GM12878 (cell line): Measurements from ENCODE around the gene WWOX. TPM values are rescaled to one million over a fixed set of nuclear protein-coding genes. Genes with fewer than 3 reads are reported as not detected.

Experiments used
- ATAC-seq: fragments of 200-7000 bp; cut with Tn5 transposase; 3 replicates; pipeline ENCODE4 v1.9.1; 2020; ENCODE audit warnings: mild to moderate bottlenecking, moderate library complexity
- BruUV-seq: library from RNA; stranded (reverse); fragments of 400-500 nt; replicated peaks from 2 replicates; lab custom pipeline; 2021; lab: Mats Ljungman, UMichigan
- CTCF ChIA-PET: fragments of 300-600 bp; sonication (Branson Sonifier 250); formaldehyde crosslinking; extraction: SDS; loops from one replicate; lab custom pipeline; 2021; ENCODE audit warnings: inconsistent platforms; lab: Yijun Ruan, JAX
- POLR2A ChIA-PET: fragments of 350-600 bp; formaldehyde crosslinking; extraction: SDS; loops from one replicate; lab custom pipeline; 2021; ENCODE audit warnings: inconsistent platforms; lab: Charles Lee
- RAD21 ChIA-PET: fragments of 300-600 bp; sonication (Branson Sonifier 250); formaldehyde crosslinking; loops from one replicate; lab custom pipeline; 2023; ENCODE audit warnings: antibody characterized with exemption; ENCODE audit not compliant: unreplicated experiment; lab: Charles Lee
- SMC1A ChIA-PET: fragments of 300-600 bp; sonication (Branson Sonifier 250); formaldehyde crosslinking; loops from one replicate; lab custom pipeline; 2023; ENCODE audit not compliant: unreplicated experiment, uncharacterized antibody; lab: Charles Lee
- DNase-seq: peaks from one replicate; pipeline ENCODE4 v3.0.0-alpha.2; 2011; ENCODE audit warnings: low read depth, low spot score
- FAIRE-seq: peaks from 3 replicates; lab custom pipeline; 2011; peaks lifted over from hg19 to GRCh38; lab: Jason Lieb, UNC
- H2AFZ ChIP-seq: 2 replicates; pipeline ENCODE4 v1.6.0; 2011; ENCODE audit warnings: low read depth, low read length, control low read depth; ENCODE audit not compliant: control insufficient read depth
- H3K27ac ChIP-seq: 2 replicates; pipeline ENCODE4 v1.5.1; 2011; ENCODE audit warnings: control low read depth; ENCODE audit not compliant: control insufficient read depth, insufficient read depth
- H3K27me3 ChIP-seq, 2 experiments: replicated peaks in 1 of 2; 2 replicates each; pipeline versions ENCODE4 v1.6.0 to v1.6.1; 2011; ENCODE audit warnings: low read length in 1 of 2; ENCODE audit not compliant: control insufficient read depth in 2 of 2, insufficient read depth in 2 of 2
- H3K36me3 ChIP-seq, 2 experiments: 2 replicates each; pipeline ENCODE4 v1.5.1; 2011; ENCODE audit warnings: low read length in 1 of 2; ENCODE audit not compliant: control insufficient read depth in 2 of 2, insufficient read depth in 2 of 2
- H3K4me1 ChIP-seq: 2 replicates; pipeline ENCODE4 v1.6.1; 2011; ENCODE audit warnings: mild to moderate bottlenecking, low read length, moderate library complexity, mixed read lengths; ENCODE audit not compliant: control insufficient read depth, insufficient read depth
- H3K4me2 ChIP-seq: 2 replicates; pipeline ENCODE4 v1.6.0; 2011; ENCODE audit warnings: control low read depth; ENCODE audit not compliant: control insufficient read depth, insufficient read depth
- H3K4me3 ChIP-seq: fragments of 200-600 bp; sonication (generic); 2 replicates; pipeline ENCODE4 v1.5.1; 2016
- H3K79me2 ChIP-seq: 2 replicates; pipeline ENCODE4 v1.6.0; 2011; ENCODE audit warnings: low read length; ENCODE audit not compliant: control insufficient read depth, insufficient read depth
- H3K9ac ChIP-seq: 2 replicates; pipeline ENCODE4 v1.8.0; 2011; ENCODE audit warnings: low read length, control low read depth, mixed read lengths; ENCODE audit not compliant: control insufficient read depth, insufficient read depth
- H3K9me3 ChIP-seq: replicated peaks from 3 replicates; pipeline ENCODE4 v1.5.1; 2011; ENCODE audit warnings: mild to moderate bottlenecking, low read length; ENCODE audit not compliant: control insufficient read depth, insufficient read depth
- H4K20me1 ChIP-seq: 2 replicates; pipeline ENCODE4 v1.6.0; 2011; ENCODE audit not compliant: control insufficient read depth, insufficient read depth
- ASH2L ChIP-seq: fragments of 300-600, 200-600 bp; sonication (generic); IDR thresholded peaks from 2 replicates; pipeline ENCODE4 v1.6.1; 2017; ENCODE audit warnings: low read depth, mild to moderate bottlenecking, borderline replicate concordance
- BCL11A ChIP-seq: IDR thresholded peaks from 2 replicates; pipeline ENCODE4 v1.6.1; 2011; ENCODE audit warnings: low read depth, low read length
- BHLHE40 ChIP-seq, 2 experiments: fragments of 450-650 bp in 1 of 2; IDR thresholded peaks; 2 replicates each; pipeline ENCODE4 v1.6.1; 2011 to 2017; ENCODE audit warnings: low read depth in 2 of 2, borderline replicate concordance in 1 of 2, improper control_type of control experiment in 1 of 2, low read length in 1 of 2, mild to moderate bottlenecking in 1 of 2
- EP300 ChIP-seq, 2 experiments: fragments of 150-350 bp in 1 of 2; IDR thresholded peaks; 2 replicates each; pipeline ENCODE4 v1.6.1; 2011 to 2012; ENCODE audit warnings: low read depth in 2 of 2, low read length in 2 of 2, borderline replicate concordance in 1 of 2, improper control_type of control experiment in 1 of 2, inconsistent platforms in 1 of 2; ENCODE audit not compliant: control insufficient read depth in 1 of 2
- FOXM1 ChIP-seq: IDR thresholded peaks from 2 replicates; pipeline ENCODE4 v1.6.1; 2012; ENCODE audit warnings: low read depth, mild to moderate bottlenecking, inconsistent platforms, low read length, moderate library complexity
- MEF2A ChIP-seq: IDR thresholded peaks from 2 replicates; pipeline ENCODE4 v1.6.1; 2011; ENCODE audit warnings: low read depth, mild to moderate bottlenecking, low read length, moderate library complexity; ENCODE audit not compliant: insufficient read depth
- MYB ChIP-seq: fragments of 150-350 bp; IDR thresholded peaks from 2 replicates; pipeline ENCODE4 v1.6.1; 2014; ENCODE audit warnings: mild to moderate bottlenecking, low read depth, low read length, borderline replicate concordance
- NFXL1 ChIP-seq: fragments of 450-650 bp; IDR thresholded peaks from 2 replicates; pipeline ENCODE4 v1.6.1; 2017; ENCODE audit warnings: antibody characterized with exemption, mild to moderate bottlenecking, borderline replicate concordance
- POLR2A ChIP-seq: IDR thresholded peaks from 2 replicates; pipeline ENCODE4 v1.6.1; 2011; ENCODE audit warnings: low read depth, mild to moderate bottlenecking, low read length
- POLR2AphosphoS2 ChIP-seq: IDR thresholded peaks from 2 replicates; pipeline ENCODE4 v1.6.1; 2011; ENCODE audit warnings: low read depth, mild to moderate bottlenecking, low read length, improper control_type of control experiment, moderate library complexity
- RAD51 ChIP-seq: fragments of 450-650 bp; IDR thresholded peaks from 2 replicates; pipeline ENCODE4 v1.6.1; 2016; ENCODE audit warnings: moderate library complexity, mild to moderate bottlenecking, inconsistent platforms
- SMAD5 ChIP-seq: IDR thresholded peaks from 2 replicates; pipeline ENCODE4 v1.6.1; 2016; ENCODE audit warnings: antibody characterized with exemption, low read depth
- TARDBP ChIP-seq: IDR thresholded peaks from 2 replicates; pipeline ENCODE4 v1.6.1; 2016; ENCODE audit warnings: borderline replicate concordance
- TBL1XR1 ChIP-seq: IDR thresholded peaks from 2 replicates; pipeline ENCODE4 v1.6.1; 2012; ENCODE audit warnings: low read depth, low read length, improper control_type of control experiment
- ZNF207 ChIP-seq: fragments of 450-650 bp; IDR thresholded peaks from 2 replicates; pipeline ENCODE4 v1.6.1; 2014; ENCODE audit warnings: antibody characterized with exemption, mild to moderate bottlenecking, borderline replicate concordance
- ZNF274 ChIP-seq: IDR thresholded peaks from one replicate; pipeline ENCODE4 v1.8.0; 2011; ENCODE audit not compliant: insufficient read length, insufficient read depth
- ZZZ3 ChIP-seq: IDR thresholded peaks from 2 replicates; pipeline ENCODE4 v1.6.1; 2011; ENCODE audit warnings: low read depth; ENCODE audit not compliant: control insufficient read depth, insufficient read length
- WGBS: methylation state at CpG from one replicate; pipeline ENCODE4 v1.1.6; 2016; ENCODE audit warnings: low lambda C conversion rate; ENCODE audit not compliant: insufficient replicate concordance, insufficient coverage; ENCODE audit errors: missing lambda C conversion rate; 5-methylcytosine and 5-hydroxymethylcytosine counted together
- in situ Hi-C: fragments of 300-500 bp; cut with MboI; formaldehyde crosslinking; loops from 9 replicates; pipeline ENCODE4 v1.14.3; 2018; ENCODE audit warnings: mixed read lengths
- intact Hi-C: fragments of 100-400 bp; cut with micrococcal nuclease; formaldehyde crosslinking; loops from one replicate; pipeline ENCODE4 v1.14.2; 2022; ENCODE audit not compliant: unreplicated experiment
- polyA plus RNA-seq, 11 experiments: library from polyadenylated mRNA; depleted of rRNA in 4 of 11; unstranded in 6 of 11; stranded (reverse) in 5 of 11; fragments of >200 nt; fragmentation: Nextera tagmentation in 4 of 11; fragmentation: Illumina TruSeq in 1 of 11; extraction: Ambion mirVana in 4 of 11; extraction: Trizol in 1 of 11; gene quantifications; 1 replicate in 1 of 11; 2 replicates in 10 of 11; pipeline versions ENCODE4 v1.2.1 to v1.2.3, GENCODE V29; 2011 to 2016; ENCODE audit warnings: inconsistent platforms in 2 of 11, missing spikeins in 2 of 11, low read depth in 1 of 11
- total RNA-seq, 4 experiments: library from RNA; depleted of rRNA in 3 of 4; stranded (reverse); fragments of >200 nt in 3 of 4; fragmentation: Illumina TruSeq in 1 of 4; extraction: Trizol in 1 of 4; gene quantifications; 2 replicates each; pipeline versions ENCODE4 v1.2.1 to v1.2.3, GENCODE V29; 2013 to 2021
- TF ChIP-seq, protein P1 (sequence below): fragments of 450-650 bp; IDR thresholded peaks from 2 replicates; pipeline ENCODE4 v1.6.1; 2016; ENCODE audit warnings: mild to moderate bottlenecking
- TF ChIP-seq, protein P2 (sequence below): fragments of 450-650 bp; IDR thresholded peaks from 2 replicates; pipeline ENCODE4 v1.6.1; 2017; ENCODE audit warnings: low read depth, mild to moderate bottlenecking, moderate library complexity
- TF ChIP-seq, protein P3 (sequence below): fragments of 450-650 bp; IDR thresholded peaks from 2 replicates; pipeline ENCODE4 v1.6.1; 2016; ENCODE audit warnings: mild to moderate bottlenecking, moderate library complexity, borderline replicate concordance

Gene WWOX
- total and polyA plus RNA-seq, 10 of the 15 experiments (the other 5 are each of a cell fraction or from before 2014, with no cell fraction given): 2.8 to 24.4 (median 17.8) TPM

DNA sequence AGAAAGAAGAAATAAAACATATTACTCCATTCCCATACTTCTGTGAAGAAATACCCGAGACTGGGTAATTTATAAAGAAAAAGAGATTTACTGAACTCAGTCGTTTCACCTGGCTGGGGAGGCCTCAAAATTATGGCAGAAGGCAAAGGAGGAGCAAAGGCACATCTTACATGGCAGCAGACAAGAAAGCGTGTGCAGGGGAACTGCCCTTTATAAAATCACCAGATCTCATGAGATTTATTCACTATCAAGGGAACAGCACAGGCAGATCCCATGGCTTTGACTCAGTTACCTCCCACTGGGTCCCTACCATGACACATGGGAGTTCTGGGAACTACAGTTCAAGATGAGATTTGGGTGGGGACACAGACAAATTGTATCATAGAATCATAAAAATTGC, 365.4 kb downstream of the WWOX start:
- SMC1A ChIA-PET: no interaction called here

More for the DNA sequence above, 365.4 kb downstream of the WWOX start:
- H3K27me3 ChIP-seq: no peaks in the 10 kb centered on the region
- ChIA-PET CTCF (no interaction called here), RAD21 (no interaction called here), POLR2A (no interaction called here)
- ATAC-seq (no peak), DNase-seq (no peak), FAIRE-seq (no peak)
- H3K4me3 ChIP-seq: no peak overlapping the region
- H4K20me1 ChIP-seq: no peaks in the 10 kb centered on the region
- no peak overlapping the region for H3K27ac ChIP-seq
- H3K79me2 ChIP-seq: no peaks in the 10 kb centered on the region
- H3K4me2 ChIP-seq: no peak overlapping the region
- WGBS: 43% methylated on average over 3 of the region's 3 CpGs
- no TSS peak for BruUV-seq
- intact Hi-C loops: no loop called here
- H3K36me3 ChIP-seq: no peaks in the 10 kb centered on the region
- H3K4me1 ChIP-seq: no peaks in the 10 kb centered on the region
- no peak overlapping the region for H3K9ac ChIP-seq
- H2AFZ ChIP-seq: no peak overlapping the region
- H3K9me3 ChIP-seq: no peaks in the 10 kb centered on the region
- no peak for TF ChIP-seq FOXM1
- no peak for TF ChIP-seq ZNF207
- no peak for TF ChIP-seq POLR2A
- no peak for TF ChIP-seq SMAD5
- TF ChIP-seq TBL1XR1: no peak
- TF ChIP-seq, protein P1, sequence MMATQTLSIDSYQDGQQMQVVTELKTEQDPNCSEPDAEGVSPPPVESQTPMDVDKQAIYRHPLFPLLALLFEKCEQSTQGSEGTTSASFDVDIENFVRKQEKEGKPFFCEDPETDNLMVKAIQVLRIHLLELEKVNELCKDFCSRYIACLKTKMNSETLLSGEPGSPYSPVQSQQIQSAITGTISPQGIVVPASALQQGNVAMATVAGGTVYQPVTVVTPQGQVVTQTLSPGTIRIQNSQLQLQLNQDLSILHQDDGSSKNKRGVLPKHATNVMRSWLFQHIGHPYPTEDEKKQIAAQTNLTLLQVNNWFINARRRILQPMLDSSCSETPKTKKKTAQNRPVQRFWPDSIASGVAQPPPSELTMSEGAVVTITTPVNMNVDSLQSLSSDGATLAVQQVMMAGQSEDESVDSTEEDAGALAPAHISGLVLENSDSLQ: no peak
- no peak for TF ChIP-seq RAD51
- no peak for TF ChIP-seq BHLHE40 (IDR thresholded peaks at IDR 0.05; ENCODE audit: borderline replicate concordance in 1 of 2, low read depth in 2 of 2, low read length in 1 of 2)
- TF ChIP-seq, protein P2, sequence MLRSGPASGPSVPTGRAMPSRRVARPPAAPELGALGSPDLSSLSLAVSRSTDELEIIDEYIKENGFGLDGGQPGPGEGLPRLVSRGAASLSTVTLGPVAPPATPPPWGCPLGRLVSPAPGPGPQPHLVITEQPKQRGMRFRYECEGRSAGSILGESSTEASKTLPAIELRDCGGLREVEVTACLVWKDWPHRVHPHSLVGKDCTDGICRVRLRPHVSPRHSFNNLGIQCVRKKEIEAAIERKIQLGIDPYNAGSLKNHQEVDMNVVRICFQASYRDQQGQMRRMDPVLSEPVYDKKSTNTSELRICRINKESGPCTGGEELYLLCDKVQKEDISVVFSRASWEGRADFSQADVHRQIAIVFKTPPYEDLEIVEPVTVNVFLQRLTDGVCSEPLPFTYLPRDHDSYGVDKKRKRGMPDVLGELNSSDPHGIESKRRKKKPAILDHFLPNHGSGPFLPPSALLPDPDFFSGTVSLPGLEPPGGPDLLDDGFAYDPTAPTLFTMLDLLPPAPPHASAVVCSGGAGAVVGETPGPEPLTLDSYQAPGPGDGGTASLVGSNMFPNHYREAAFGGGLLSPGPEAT: no peak
- no peak for TF ChIP-seq MYB
- TF ChIP-seq POLR2AphosphoS2: no peak
- TF ChIP-seq ZNF274: no peak
- no peak for TF ChIP-seq ZZZ3
- TF ChIP-seq EP300 (IDR thresholded peaks at IDR 0.05; ENCODE audit: borderline replicate concordance in 1 of 2, control insufficient read depth in 1 of 2, low read depth in 2 of 2, low read length in 2 of 2): no peak
- TF ChIP-seq NFXL1: no peak
- TF ChIP-seq, protein P3, sequence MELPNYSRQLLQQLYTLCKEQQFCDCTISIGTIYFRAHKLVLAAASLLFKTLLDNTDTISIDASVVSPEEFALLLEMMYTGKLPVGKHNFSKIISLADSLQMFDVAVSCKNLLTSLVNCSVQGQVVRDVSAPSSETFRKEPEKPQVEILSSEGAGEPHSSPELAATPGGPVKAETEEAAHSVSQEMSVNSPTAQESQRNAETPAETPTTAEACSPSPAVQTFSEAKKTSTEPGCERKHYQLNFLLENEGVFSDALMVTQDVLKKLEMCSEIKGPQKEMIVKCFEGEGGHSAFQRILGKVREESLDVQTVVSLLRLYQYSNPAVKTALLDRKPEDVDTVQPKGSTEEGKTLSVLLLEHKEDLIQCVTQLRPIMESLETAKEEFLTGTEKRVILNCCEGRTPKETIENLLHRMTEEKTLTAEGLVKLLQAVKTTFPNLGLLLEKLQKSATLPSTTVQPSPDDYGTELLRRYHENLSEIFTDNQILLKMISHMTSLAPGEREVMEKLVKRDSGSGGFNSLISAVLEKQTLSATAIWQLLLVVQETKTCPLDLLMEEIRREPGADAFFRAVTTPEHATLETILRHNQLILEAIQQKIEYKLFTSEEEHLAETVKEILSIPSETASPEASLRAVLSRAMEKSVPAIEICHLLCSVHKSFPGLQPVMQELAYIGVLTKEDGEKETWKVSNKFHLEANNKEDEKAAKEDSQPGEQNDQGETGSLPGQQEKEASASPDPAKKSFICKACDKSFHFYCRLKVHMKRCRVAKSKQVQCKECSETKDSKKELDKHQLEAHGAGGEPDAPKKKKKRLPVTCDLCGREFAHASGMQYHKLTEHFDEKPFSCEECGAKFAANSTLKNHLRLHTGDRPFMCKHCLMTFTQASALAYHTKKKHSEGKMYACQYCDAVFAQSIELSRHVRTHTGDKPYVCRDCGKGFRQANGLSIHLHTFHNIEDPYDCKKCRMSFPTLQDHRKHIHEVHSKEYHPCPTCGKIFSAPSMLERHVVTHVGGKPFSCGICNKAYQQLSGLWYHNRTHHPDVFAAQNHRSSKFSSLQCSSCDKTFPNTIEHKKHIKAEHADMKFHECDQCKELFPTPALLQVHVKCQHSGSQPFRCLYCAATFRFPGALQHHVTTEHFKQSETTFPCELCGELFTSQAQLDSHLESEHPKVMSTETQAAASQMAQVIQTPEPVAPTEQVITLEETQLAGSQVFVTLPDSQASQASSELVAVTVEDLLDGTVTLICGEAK: no peak
- no peak for TF ChIP-seq ASH2L
- no peak for TF ChIP-seq TARDBP
- no peak for TF ChIP-seq MEF2A
- no peak for TF ChIP-seq BCL11A
- in situ Hi-C loops: no loop called here
